Activated CD4-positive, CD25-positive, alpha-beta regulatory T cell treated with anti-CD3 and anti-CD28 coated beads, Interleukin-2, amount 50 U/mL, for 24 hours (primary cell): ENCODE measurements around the gene TMTC2.

Experiments
- ATAC-seq, 2 donors: fragments of 150-1000 bp; cut with Tn5 transposase; one replicate each; pipeline ENCODE4 v1.10.0; 2021; ENCODE audit warnings: mild to moderate bottlenecking in 1 of 2, moderate library complexity in 1 of 2

The TMTC2 gene

DNA sequence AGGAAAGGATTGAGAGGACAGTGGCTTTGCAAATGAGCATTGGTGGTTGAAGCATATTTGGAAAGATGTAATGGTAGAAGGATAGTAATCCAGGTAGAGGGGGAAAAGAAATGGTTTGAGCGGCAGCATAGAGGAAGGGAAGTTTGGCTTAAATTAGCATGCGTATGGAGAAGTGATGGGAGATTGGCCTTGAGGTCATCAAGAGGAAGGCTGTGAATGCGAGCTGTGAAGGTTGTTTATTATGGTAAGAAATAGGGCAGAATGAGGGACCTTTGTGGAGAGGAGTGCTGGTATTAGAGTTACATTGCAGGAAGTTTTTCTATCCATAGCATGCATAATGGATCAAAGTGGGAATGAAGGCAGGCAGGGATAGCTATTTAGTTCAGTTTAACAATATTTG, 162.1 kb downstream of the TMTC2 start:
- ATAC-seq: no peak

DNA sequence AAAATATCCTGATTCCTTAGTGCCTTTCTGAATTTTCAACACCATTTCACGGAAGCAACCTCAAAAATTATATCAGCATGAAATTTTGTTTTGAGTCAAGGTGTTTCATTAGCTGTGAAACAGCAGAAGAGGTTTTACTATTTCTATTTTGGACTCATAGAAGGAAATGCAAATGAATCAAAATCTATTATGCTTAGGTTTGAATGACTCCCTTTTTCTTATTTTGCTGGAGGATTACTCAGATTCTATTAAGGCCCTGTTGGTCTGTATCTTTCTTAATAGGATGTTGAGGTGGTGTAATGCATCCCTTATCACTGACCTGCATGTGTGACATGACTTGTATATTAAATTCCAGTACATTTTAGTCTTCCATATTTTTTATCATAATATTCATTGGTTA, 165.8 kb downstream of the TMTC2 start:
- no peak for ATAC-seq

DNA sequence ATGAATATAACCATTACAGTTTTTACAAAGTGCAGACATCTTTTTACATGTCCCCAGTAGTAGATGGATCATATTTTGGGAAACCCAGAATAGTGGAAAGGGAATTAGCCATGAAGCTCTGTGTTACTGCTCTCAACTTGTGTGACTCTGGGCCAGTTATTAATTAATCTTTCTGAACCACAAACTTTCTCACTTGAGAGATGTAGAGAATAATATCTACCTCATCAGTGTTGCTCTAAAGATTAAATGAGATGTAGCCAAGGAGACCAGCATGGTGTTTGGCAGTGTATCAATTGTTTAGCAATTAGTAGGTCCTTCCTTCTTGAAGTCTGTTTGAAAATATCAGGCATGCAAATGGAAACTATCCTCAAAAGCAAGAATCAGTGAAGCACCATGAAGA, 169.2 kb downstream of the TMTC2 start:
- ATAC-seq: no peak

DNA sequence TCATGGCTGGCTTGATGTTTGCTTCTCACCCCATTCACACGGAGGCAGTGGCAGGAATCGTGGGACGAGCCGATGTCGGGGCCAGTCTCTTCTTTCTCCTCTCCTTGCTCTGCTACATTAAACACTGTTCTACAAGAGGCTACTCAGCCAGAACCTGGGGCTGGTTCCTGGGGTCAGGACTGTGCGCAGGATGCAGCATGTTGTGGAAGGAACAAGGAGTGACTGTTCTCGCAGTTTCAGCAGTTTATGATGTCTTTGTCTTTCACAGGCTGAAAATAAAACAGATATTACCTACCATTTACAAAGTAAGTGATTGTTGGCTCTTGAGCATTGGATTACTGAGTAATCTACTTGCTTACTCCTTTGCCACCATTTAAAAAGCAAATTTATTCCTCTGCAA, 170.6 kb downstream of the TMTC2 start:
- no peak for ATAC-seq

DNA sequence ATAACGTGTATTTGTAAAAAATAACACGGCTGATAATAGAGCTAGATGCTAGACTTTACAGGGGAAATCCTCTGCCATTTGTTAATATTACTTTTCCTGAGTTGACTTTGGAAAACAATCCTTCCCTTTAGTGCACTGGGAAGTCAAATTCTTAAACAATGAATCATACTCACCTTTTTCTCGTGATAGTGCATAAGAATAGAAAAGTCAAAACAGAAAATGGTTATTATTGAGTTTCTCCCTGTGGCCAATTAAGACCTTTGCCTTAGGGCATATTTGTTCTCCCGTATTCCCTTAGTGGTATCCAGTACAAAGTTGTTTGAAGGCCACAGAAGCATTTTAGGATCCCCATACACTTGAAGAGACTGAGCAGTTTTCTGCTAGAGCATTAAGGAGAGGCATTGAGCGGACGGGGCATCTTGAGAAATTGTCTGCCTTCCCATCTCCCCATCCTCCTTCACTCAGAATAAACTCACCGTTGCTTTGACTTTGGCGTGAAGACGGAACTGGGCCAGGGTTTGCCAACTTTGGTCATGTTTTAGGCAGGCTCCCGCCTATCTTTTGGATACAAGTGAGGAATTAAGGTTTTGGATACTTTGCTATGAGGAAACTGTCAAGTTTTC, 171.3 kb downstream of the TMTC2 start:
- ATAC-seq: no peak

DNA sequence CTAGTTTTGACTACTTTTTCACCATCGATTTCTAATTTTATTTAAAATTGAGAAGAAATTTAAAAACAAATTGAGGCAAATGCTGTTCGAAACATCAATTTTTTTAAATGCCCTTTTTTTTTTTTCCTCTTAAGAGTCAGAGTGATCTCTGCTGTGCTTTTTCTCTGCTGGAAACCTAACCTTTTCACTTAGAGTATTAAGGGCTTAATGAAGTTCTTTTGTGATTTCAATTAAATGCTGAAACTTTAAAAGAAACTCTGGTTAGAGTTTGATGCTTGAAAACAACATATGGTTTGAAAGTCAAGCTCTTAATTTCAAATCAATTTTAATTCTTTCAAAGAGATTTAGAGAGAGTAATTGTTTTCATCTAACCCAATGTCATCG, 171.8 kb downstream of the TMTC2 start:
- no peak for ATAC-seq

DNA sequence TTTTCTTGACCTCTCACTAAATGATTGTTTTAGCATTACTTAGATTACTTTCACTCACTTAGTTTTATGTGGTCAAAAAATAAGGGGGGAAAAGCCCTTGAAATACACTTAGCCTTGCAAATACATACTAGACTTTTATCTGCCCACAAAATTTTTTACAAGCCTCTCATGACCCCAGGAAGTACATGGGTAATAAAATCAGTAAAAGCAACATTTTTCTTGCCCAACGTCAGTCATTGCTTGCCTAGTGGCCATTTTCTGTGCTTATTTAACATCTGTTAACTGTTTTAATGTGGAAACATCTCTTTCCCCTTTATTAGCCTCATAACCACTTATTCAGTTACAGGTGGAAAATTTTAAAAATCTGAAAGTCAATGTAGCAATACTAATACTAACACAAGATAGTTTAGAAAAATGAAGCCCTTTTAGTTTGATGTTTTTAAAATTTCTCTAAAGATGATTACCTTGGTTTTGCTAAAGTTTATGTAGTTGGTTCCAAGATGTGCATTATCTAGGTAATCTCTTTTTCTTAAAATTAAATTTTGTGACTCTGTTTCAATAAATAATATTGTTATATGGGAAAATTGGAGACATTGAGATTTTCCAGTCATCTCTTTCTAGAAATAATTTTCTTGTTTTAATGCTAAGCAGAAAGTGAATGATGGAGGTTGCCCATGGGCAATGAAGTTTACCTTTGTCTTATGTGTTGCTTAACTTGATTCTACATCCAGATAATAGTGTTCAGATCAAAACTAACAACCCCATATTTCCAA, 175.5 kb downstream of the TMTC2 start:
- no peak for ATAC-seq

DNA sequence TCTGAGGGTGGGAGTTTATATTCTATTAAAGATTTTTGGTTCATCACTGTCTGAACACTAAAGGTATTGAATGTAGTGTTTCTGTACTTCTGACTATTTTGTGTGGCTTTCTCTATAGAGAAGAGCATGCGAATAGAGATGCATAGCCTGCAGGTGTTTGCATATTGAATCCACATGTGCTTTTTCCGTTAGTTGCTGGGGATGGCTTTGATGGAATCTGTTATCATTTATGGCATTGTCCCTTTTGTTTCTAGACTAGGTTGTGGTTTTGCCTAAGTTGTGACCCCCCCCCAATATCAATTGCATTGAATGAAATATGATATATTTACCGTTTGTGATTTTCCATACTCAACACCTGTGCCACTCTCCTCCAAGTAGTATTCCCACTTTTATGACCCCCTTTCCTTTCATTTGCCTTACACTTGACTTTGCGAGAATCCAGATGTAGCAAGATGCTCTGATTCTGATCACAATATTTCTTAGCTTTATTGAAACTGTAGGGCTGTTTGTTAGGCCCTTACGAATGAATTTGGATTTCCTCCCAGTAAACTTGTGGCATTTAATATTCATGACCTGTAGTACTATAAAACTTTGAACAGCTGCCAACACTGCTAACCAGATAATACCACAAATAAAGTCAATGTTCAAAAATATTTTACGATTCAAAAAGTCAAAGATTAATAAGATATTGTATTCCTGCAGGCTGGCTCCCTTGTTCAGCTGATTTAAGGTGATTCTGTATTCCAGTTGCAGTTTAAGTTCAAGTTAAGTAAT, 176.4 kb downstream of the TMTC2 start:
- ATAC-seq: no peak

DNA sequence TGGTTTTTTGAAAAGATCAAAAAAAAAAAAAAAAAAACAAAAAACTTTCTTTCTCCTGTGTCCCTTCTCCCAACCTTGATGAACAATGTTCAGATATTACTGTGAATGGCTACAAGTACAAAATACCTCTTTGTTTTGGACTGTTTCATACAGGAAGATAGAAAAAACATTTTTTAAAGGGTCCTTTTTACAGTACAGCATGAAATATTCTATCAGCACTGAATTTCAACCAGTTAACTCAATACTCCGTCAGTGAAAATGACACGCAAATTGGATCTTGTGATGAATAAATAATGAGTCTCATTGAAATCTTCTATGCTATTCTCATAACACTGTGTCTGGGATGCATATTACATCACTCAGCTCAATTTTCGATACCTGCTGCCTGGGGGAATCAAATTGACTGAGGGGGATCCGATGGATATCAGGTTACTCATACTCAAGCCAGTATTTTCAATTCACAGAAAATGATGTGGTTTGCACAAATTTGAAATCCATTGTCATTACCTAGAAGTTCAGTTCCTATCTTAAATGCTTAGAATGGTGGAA, 179.6 kb downstream of the TMTC2 start:
- no peak for ATAC-seq

DNA sequence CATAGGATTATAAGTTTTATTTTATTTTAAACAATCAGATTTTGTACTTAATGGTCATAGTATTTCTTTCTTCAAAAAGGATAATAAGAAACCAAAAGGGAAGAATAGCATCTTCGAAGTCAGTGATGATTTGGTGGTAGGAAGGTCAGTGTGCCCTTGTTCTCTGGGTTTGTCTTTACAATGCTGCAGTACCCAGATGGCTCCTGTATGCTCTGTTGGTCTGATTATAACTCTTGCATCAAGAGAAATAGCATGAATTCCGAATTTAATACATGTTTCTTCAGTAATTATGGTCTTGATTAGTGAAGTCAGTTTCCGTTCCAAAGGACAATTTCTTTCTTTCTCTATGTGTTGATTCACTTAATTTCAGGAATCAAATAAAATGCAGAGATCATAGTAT, 180.2 kb downstream of the TMTC2 start:
- no peak for ATAC-seq

DNA sequence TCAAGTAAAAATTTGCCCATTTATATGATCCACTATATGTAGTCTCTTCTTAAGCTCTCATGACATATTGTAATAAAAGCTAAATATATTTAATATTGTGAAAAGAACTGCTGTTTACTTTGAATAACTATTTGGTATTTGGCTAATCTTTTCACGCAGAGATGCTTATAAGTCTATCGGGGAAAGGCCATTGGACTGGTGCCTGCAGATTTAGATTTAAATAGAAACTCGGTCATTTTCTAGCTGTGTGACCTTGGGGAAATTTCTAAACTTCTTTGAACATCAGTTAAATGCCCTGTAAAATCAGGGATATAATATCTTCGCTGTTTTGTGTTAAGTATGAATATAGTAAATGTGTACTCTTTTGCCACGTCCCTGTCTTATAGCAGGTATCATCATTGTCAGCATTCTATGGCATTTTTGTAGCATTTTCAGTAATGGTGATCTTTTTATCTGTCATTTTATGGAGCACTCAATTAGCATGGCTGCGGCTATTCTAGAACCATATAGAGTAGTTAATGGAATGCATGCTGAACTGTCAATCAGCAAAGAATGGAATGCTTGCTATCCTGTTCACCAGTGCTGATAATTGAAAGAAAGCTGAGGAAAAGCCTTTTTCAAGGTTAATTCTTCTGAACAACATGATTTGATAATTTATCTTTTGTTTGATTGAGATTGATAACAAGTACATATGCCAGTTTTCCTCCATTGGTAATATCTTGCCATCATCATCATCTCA, 181.2 kb downstream of the TMTC2 start:
- no peak for ATAC-seq

DNA sequence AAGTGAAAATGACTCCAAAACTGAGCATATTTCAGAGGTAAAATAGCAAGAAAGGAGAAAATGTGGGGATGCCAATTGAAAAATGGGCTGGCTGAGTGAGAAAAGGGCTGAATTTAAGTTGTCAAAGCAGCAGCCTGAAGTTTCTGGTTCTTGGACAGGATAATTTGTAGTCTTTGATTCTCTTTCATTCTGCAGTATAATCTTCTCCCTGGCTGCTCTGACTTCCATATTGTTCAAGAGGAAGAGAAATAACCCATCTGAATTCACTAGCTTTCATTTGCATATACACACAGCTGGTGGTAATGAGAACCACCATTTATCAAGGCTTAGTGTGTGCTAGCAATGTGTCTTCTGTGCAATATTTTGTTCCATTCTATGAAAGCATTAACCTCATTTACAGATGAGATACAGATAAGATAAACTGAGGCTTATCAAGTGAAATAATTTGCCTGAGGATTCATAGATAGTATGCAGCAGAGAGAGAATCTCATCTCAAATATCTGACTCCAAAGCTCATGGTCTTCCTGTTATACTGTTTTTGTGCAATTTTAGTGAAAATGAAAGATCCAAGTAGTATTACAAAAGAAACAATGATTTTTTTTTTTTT, 184.2 kb downstream of the TMTC2 start:
- ATAC-seq: no peak

DNA sequence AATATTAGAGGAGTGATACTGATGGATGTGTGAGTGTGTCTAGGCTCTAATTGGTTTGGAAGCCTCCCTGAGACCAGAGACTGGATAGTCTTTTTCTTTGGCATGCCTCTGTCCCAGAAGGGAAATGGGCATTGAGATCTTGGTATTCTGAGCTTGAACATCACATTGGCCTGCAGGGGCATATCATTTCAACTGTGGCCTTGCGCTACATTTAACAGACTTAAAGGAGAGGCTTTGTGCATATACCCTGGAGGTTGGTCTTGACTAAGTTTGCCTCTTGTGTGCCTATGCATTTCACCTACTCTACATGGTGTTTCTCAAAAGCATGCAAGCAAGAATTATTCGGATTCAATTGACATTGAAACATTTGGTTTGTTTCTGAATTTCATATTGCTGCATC, 185.4 kb downstream of the TMTC2 start:
- ATAC-seq: no peak

DNA sequence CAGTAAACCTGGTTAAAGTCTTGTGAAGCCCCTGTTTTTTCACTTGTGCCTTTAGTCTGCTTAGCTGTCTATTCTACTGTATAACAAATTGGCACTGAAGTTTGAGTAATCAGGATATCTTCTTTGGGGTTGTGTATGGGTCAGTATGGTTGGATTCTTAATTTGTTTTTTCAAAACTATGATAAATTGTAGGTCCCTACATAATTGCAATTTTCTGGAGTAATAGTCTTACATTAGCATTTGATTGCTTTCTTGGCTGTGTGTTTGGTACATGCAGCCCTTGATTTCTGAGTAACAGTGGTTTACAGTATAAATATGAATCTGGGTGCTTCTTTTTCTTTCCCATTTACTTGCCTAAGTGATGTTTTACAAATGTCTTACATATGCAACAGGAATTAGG, 186.6 kb downstream of the TMTC2 start:
- ATAC-seq: no peak

DNA sequence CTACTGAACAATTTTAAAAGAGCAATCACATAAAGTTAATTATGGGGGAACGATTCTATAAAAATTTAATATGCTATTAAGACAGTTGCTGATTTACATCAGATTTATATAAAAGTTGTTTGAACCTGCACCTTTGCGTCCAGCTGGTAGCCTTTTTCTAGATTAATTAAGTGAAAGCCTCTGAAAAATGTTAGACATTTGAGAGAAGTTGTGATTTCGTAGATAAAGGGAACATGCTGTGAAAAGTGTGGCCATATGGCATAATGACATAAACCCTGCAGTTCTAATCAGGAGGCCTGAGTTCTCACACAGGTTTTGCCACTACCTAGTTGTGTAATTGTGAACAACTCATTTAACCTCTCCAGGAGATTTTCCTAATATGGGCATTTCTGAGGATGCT, 187.2 kb downstream of the TMTC2 start:
- ATAC-seq: no peak

DNA sequence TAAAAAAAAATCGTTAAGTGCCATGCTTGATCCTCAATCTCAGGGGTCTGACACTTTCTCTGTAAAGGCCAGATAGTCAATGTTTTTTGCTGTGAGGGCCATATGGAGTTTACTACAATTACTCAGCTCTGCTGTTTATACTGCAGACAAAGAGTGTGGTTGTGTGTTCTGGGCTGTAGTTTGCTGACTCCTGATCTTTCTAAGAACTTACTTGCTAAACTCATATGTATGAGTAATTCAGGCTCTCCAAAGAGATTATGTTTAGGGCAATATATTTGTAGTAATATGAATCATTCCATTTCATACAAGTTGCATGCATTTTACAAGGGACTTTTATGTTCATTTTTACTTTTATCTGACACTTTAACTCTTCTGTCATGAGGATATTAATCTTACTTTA, 188.2 kb downstream of the TMTC2 start:
- peak; percentile 73 to 76 for ATAC-seq

DNA sequence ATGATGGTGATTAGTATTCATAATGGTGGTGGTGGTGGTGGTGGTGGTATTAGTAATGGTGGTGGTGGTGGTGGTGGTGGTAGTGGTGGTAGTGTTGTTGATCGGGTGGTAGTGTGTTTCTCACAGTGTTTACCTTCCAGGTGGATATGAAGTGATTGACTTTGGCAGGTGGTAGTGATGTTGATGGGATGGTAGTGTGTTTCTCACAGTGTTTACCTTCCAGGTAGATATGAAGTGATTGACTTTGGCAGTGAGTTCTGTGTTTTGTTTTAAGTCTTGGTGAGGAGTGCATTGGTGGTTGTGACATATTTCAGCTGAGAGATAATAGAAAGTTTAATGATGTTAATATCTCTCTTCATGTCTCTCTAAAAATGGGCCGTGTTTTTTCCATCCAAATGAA, 189.4 kb downstream of the TMTC2 start:
- no peak for ATAC-seq

DNA sequence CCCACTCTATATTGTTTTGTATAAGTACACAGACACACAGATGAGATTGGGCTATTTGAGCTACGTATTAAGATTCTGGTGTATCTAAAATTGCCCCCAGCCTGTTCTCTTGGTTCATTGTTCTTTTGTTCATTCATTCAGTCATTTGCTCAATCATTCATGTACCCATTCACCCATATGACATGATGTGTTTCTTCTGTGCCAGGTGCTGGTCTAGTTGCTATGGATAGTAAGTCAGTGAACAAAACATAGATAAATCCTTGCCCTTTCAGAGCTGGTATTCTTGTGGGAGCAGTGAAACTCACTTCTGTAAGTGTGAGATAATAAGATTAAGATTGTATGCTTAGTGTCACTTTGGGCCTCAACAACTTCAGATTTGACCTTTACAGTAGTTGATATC, 191.3 kb downstream of the TMTC2 start:
- ATAC-seq: no peak

DNA sequence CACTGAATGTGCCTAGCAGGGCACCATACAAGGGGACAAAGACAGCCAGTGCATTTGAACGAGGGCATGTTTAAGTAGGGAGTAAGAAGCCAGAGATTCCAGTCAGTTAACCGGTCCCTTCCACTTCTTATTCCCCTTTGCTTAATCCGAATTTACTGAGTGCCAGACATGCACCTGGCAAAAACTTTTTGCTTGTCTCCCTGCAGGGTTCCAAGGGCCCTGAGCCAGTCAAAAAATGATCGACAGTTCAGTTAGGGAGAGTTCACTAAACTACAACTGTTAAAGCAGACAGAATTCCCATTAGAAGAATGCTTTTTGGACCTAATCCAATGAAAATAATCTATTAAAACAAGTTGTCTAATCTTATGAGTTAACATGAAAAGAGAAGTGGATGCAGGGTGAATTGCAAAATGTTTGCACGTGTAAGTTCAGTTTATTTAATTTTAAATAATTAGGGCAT, 193.8 kb downstream of the TMTC2 start:
- ATAC-seq: no peak

DNA sequence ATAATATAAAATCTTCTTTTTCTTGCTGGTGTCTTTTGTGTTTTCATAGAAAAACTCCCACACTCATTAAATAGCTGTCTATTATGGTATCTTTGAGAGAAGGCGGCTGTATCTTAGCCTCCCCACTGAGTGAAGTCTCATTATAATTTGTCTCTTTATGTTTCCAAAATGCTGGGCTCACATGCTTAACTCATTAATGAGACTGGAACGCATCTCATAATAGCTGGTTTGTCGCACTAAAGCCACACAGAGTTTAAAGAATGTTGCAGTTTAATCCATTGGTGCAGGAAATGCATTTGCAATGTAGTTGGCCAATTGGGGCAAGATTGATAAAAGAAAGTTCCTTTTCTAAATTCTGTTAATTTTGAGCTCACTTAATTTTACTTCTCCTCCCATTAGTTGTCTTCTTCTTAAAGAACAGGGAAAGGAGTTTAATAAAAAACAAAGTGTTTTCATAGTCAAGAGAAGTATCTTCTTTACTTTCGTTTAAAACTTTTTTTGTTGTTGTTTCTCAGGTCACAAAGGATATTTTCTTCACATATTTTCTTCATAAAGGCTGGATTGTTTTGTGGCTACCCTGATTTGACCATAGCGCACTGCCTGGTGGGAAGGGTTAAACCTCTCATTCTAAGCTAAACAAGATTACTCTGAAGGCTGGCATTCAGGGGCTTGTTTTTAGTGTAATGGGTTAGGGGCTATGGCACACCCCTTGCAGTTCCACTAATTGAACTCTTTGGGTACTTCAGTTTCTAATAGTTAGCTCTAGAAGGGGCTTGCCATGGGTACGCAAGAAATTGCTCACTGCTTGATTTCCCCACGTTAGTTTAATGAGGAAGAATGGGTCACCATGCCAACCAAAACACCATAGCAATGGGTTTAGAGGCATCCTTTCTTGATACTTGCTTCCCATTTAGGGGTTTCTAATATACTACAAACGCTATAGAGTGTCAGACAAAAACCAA, 197.0 kb downstream of the TMTC2 start:
- ATAC-seq: no peak

DNA sequence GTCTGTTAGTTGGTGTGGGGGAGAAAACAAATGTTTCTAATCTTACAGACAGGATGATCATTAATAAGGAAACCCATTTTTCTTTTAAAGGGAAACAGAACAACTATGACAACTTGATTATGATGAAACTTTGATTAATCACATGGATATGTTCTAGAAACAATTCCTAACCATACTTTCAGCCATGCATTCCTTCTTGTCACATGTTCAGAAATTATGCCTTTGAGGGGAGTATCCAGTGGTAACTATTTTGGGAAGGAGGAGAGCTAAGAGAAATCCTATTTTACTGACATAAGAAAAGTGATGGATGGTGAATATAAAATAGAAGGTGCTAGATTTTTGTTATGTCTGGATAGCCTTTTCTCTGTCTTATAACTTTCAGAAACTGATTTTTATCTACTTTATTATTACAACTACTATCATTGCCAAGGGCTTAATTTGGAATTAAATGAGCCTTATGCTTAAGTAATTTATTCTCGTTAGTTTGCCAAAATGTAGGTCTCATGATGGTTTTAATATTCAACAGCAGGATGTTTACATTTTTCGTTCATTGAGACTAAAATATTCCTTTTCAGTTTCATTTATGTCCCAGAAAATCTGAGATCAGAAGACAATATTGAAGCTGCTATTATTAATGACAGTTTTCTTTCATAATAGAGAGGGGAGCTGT, 200.1 kb downstream of the TMTC2 start:
- no peak for ATAC-seq
